HepG2 (cell line): Measurements from ENCODE around the gene NFX1. TPM values are rescaled to one million over a fixed set of nuclear protein-coding genes. Genes with fewer than 3 reads are reported as not detected.

Source experiments
- ATAC-seq: fragments of 200-7000 bp; cut with Tn5 transposase; 3 replicates; pipeline ENCODE4 v1.9.1; 2020; ENCODE audit warnings: mild to moderate bottlenecking, moderate library complexity
- BruUV-seq: library from RNA; stranded (reverse); fragments of 400-500 nt; replicated peaks from 2 replicates; lab custom pipeline; 2021; lab: Mats Ljungman, UMichigan
- CTCF ChIA-PET: fragments of 300-600 bp; formaldehyde crosslinking; extraction: SDS; loops from one replicate; lab custom pipeline; 2021; ENCODE audit warnings: low total read pairs, inconsistent platforms, low intra/inter-chr PET ratio; lab: Yijun Ruan, JAX
- POLR2A ChIA-PET: fragments of 350-600 bp; sonication (Branson Sonifier 250); formaldehyde crosslinking; loops from one replicate; lab custom pipeline; 2020; ENCODE audit warnings: antibody characterized with exemption, inconsistent platforms; lab: Yijun Ruan, JAX
- DNase-seq: peaks from one replicate; pipeline ENCODE4 v3.0.0-alpha.2; 2015; ENCODE audit warnings: low spot score
- FAIRE-seq: peaks from 3 replicates; lab custom pipeline; 2011; peaks lifted over from hg19 to GRCh38; lab: Jason Lieb, UNC
- H2AFZ ChIP-seq: one replicate; pipeline ENCODE4 v1.6.1; 2011; ENCODE audit warnings: low read length, inconsistent platforms
- H3K27ac ChIP-seq: fragments of 300-600 bp; 3 replicates; pipeline ENCODE4 v1.8.0; 2011; ENCODE audit warnings: mixed run types, mild to moderate bottlenecking, mixed read lengths, low read length, inconsistent platforms; ENCODE audit not compliant: insufficient read depth; ENCODE audit errors: extremely low read length
- H3K27me3 ChIP-seq, 2 experiments: fragments of 200-600 bp in 1 of 2; 2 replicates in 1 of 2; 3 replicates in 1 of 2; pipeline versions ENCODE4 v1.6.0 to v1.8.0; 2011; ENCODE audit warnings: low read length in 2 of 2, mild to moderate bottlenecking in 2 of 2, moderate library complexity in 2 of 2, inconsistent platforms in 1 of 2; ENCODE audit not compliant: insufficient read depth in 2 of 2, control insufficient read depth in 1 of 2
- H3K36me3 ChIP-seq, 2 experiments: fragments of 200-600 bp in 1 of 2; replicated peaks in 1 of 2; 2 replicates in 1 of 2; 3 replicates in 1 of 2; pipeline versions ENCODE4 v1.5.1 to v1.8.0; 2011; ENCODE audit warnings: low read length in 2 of 2, inconsistent platforms in 1 of 2; ENCODE audit not compliant: insufficient read depth in 2 of 2, control insufficient read depth in 1 of 2
- H3K4me1 ChIP-seq: 2 replicates; pipeline ENCODE4 v1.5.1; 2012; ENCODE audit warnings: low read length, inconsistent platforms; ENCODE audit not compliant: insufficient read depth
- H3K4me2 ChIP-seq: 2 replicates; pipeline ENCODE4 v1.6.0; 2011; ENCODE audit warnings: low read depth, low read length, inconsistent platforms
- H3K4me3 ChIP-seq, 3 experiments: fragments of 200-600 bp in 1 of 3; sonication (generic), shearing (Covaris generic) in 1 of 3; replicated peaks in 1 of 3; 2 replicates each; pipeline ENCODE4 v1.5.1; 2011 to 2016; ENCODE audit warnings: low read length in 3 of 3, inconsistent platforms in 2 of 3, low read depth in 2 of 3, mild to moderate bottlenecking in 2 of 3, control low read depth in 1 of 3, mixed read lengths in 1 of 3; ENCODE audit not compliant: insufficient read depth in 1 of 3
- H3K79me2 ChIP-seq: one replicate; pipeline ENCODE4 v1.6.1; 2011; ENCODE audit warnings: low read length, inconsistent platforms; ENCODE audit not compliant: insufficient read depth
- H3K9ac ChIP-seq: 2 replicates; pipeline ENCODE4 v1.6.0; 2011; ENCODE audit warnings: mild to moderate bottlenecking, low read depth, low read length, inconsistent platforms; ENCODE audit not compliant: insufficient read depth
- H3K9me3 ChIP-seq: 2 replicates; pipeline ENCODE4 v1.5.1; 2012; ENCODE audit warnings: mild to moderate bottlenecking, low read length
- H4K20me1 ChIP-seq: 2 replicates; pipeline ENCODE4 v1.6.0; 2011; ENCODE audit warnings: inconsistent platforms, mild to moderate bottlenecking, low read length, moderate library complexity; ENCODE audit not compliant: insufficient read depth
- ARID5B ChIP-seq: IDR thresholded peaks from 2 replicates; pipeline ENCODE4 v1.4.0; 2020; ENCODE audit warnings: mild to moderate bottlenecking, missing genetic modification reagents
- ATF7 ChIP-seq, 2 experiments: fragments of 450-650 bp in 1 of 2; sonication (generic) in 1 of 2; formaldehyde crosslinking in 1 of 2; IDR thresholded peaks; 2 replicates each; pipeline versions ENCODE4 v1.4.0 to v1.6.1; 2016 to 2020; ENCODE audit warnings: antibody characterized with exemption in 1 of 2, mild to moderate bottlenecking in 1 of 2, missing genetic modification reagents in 1 of 2
- HES4 ChIP-seq: sonication (generic); formaldehyde crosslinking; IDR thresholded peaks from 2 replicates; pipeline ENCODE4 v1.9.0; 2021; ENCODE audit warnings: mild to moderate bottlenecking, missing genetic modification reagents, borderline replicate concordance
- HNF4A ChIP-seq: sonication (generic); formaldehyde crosslinking; IDR thresholded peaks from 2 replicates; pipeline ENCODE4 v1.4.0; 2020; ENCODE audit warnings: missing genetic modification reagents
- NRL ChIP-seq: sonication (generic); formaldehyde crosslinking; IDR thresholded peaks from 2 replicates; pipeline ENCODE4 v1.5.0; 2020; ENCODE audit warnings: missing genetic modification reagents, mild to moderate bottlenecking, moderate library complexity, borderline replicate concordance
- RARG ChIP-seq: sonication (generic); formaldehyde crosslinking; IDR thresholded peaks from 2 replicates; pipeline ENCODE4 v1.4.0; 2020; ENCODE audit warnings: low read depth, mild to moderate bottlenecking, missing genetic modification reagents
- TFDP2 ChIP-seq: sonication (generic); formaldehyde crosslinking; IDR thresholded peaks from 2 replicates; pipeline ENCODE4 v1.4.0; 2020; ENCODE audit warnings: missing genetic modification reagents
- YY1 ChIP-seq: IDR thresholded peaks from 2 replicates; pipeline ENCODE4 v1.6.1; 2011; ENCODE audit warnings: low read length, low read depth, moderate library complexity, mild to moderate bottlenecking; ENCODE audit not compliant: insufficient read depth, insufficient replicate concordance
- ZNF589 ChIP-seq: sonication (generic); formaldehyde crosslinking; conservative IDR thresholded peaks from 2 replicates; pipeline ENCODE4 v1.8.0; 2022; ENCODE audit warnings: mild to moderate bottlenecking, moderate library complexity, missing genetic modification reagents
- ZNF598 ChIP-seq: sonication (generic); formaldehyde crosslinking; IDR thresholded peaks from 2 replicates; pipeline ENCODE4 v1.5.1; 2020; ENCODE audit warnings: mild to moderate bottlenecking, missing genetic modification reagents, borderline replicate concordance
- ZNF7 ChIP-seq: IDR thresholded peaks from 2 replicates; pipeline ENCODE4 v1.6.1; 2016; ENCODE audit warnings: missing biosample characterization, missing genetic modification reagents
- WGBS: methylation state at CpG from one replicate; pipeline ENCODE4 v1.1.6; 2017; ENCODE audit warnings: low lambda C conversion rate; 5-methylcytosine and 5-hydroxymethylcytosine counted together
- in situ Hi-C: cut with HindIII; loops from 2 replicates; pipeline ENCODE4 v1.10.0; 2017; ENCODE audit warnings: low pct_unique_long_range_greater_than_20kb; ENCODE audit not compliant: extremely low pct_ligation_motif_present
- intact Hi-C: fragments of 100-400 bp; cut with micrococcal nuclease; formaldehyde crosslinking; loops from one replicate; pipeline ENCODE4 v1.10.0; 2022; ENCODE audit not compliant: unreplicated experiment
- polyA plus RNA-seq, 8 experiments: library from polyadenylated mRNA; depleted of rRNA in 3 of 8; stranded (reverse) in 7 of 8; unstranded in 1 of 8; fragments of >200 nt; fragmentation: Illumina TruSeq in 4 of 8; extraction: Trizol in 4 of 8; gene quantifications; 2 replicates each; pipeline versions ENCODE4 v1.2.1 to v1.2.3, GENCODE V29; 2011 to 2016; ENCODE audit warnings: low read depth in 4 of 8, missing spikeins in 1 of 8, mixed read lengths in 1 of 8; ENCODE audit not compliant: insufficient read depth in 1 of 8
- total RNA-seq, 5 experiments: library from RNA; depleted of rRNA; stranded (reverse); fragments of >200 nt; fragmentation: Illumina TruSeq; extraction: Trizol; gene quantifications; 2 replicates each; pipeline ENCODE4 v1.2.3, GENCODE V29; 2016; ENCODE audit warnings: low read depth in 1 of 5
- TF ChIP-seq, protein P1 (sequence below): sonication (generic); formaldehyde crosslinking; IDR thresholded peaks from 2 replicates; pipeline ENCODE4 v1.4.0; 2020; ENCODE audit warnings: missing genetic modification reagents

The NFX1 gene
- total and polyA plus RNA-seq, 2 of the 13 experiments (the other 11 are each of a cell fraction or from before 2014, with no cell fraction given), result 23.9 to 27.5 TPM

DNA sequence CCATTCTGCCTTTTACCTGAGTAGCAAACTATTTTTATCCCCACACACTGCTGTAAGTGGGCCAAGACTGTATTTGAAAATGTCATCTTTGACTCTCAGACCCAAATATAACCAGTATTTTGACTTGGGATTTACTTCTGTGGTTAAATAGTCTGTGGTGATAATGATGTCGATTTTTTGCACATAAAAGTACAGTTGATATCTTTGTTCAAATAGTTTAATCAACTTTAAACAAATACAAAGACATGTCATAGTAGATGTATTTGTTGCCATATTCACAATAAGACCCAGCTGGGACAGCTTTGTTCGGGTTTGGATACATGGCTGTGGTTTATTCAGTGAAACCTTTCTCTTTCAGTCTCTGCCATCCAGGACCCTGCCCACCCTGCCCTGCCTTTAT lies 20.4 kb downstream of the NFX1 start:
- no peak overlapping the region for H3K9ac ChIP-seq
- H3K27ac ChIP-seq, result no peak overlapping the region
- WGBS, result 70% methylated on average over 2 of the region's 2 CpGs
- H2AFZ ChIP-seq, result no peak overlapping the region
- ChIA-PET POLR2A (no interaction called here), CTCF (no interaction called here)
- in situ Hi-C loops, result no loop called here
- no peaks in the 10 kb centered on the region for H4K20me1 ChIP-seq
- H3K79me2 ChIP-seq, result no peaks in the 10 kb centered on the region
- no peaks in the 10 kb centered on the region for H3K27me3 ChIP-seq
- DNase-seq, result no peak
- H3K36me3 ChIP-seq, result peaks cover 29 to 88% of the 10 kb centered on the region in 2 experiments
- no TSS peak for BruUV-seq
- no peak for TF ChIP-seq TFDP2 (CRISPR knock-in tag)
- no peak for TF ChIP-seq RARG (CRISPR knock-in tag)
- no peak for TF ChIP-seq HES4 (CRISPR knock-in tag)
- no peak for TF ChIP-seq HNF4A (CRISPR knock-in tag)
- intact Hi-C loops, result no loop called here
- no peak overlapping the region for H3K4me2 ChIP-seq
- H3K9me3 ChIP-seq, result no peaks in the 10 kb centered on the region
- FAIRE-seq, result no peak
- no peak overlapping the region for H3K4me3 ChIP-seq
- no peak for ATAC-seq
- no peaks in the 10 kb centered on the region for H3K4me1 ChIP-seq

DNA sequence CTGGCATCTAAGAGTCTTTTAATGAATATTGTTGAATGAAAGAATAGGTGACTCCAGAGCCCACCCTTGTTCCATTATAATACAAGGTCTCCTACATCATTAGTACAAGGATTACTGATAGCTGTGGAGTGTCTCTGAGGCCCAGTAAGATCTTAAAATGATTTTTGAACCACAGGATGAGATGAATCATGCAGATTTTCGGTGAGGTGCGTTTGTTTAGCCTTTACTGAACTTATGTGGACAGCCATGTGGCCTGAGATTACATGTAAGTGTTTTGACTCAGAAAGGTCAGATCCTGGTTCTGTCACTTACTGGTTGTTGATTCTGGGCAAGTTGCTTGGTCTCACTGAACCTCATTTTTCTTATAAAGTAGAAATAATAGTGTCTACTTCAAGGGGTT lies 21.6 kb downstream of the NFX1 start:
- Histone ChIP-seq H3K9me3 (no peaks in the 10 kb centered on the region), H2AFZ (no peak overlapping the region), H4K20me1 (no peaks in the 10 kb centered on the region), H3K9ac (no peak overlapping the region), H3K27ac (no peak overlapping the region), H3K79me2 (no peaks in the 10 kb centered on the region), H3K27me3 (no peaks in the 10 kb centered on the region), H3K4me1 (no peaks in the 10 kb centered on the region), H3K4me3 (no peak overlapping the region), H3K36me3 (peaks cover 20 to 88% of the 10 kb centered on the region in 2 experiments), H3K4me2 (no peak overlapping the region)
- WGBS, result 89% methylated on average over 2 of the region's 2 CpGs
- intact Hi-C loops, result no loop called here
- ATAC-seq (no peak), DNase-seq (no peak), FAIRE-seq (no peak)
- ChIA-PET POLR2A (no interaction called here), CTCF (no interaction called here)
- in situ Hi-C loops, result no loop called here
- BruUV-seq, result no TSS peak
- TF ChIP-seq ZNF589 (CRISPR knock-in tag) (no peak), YY1 (no peak), ZNF7 (CRISPR knock-in tag) (no peak), ZNF598 (CRISPR knock-in tag) (no peak), NRL (CRISPR knock-in tag) (no peak), ATF7 (IDR thresholded peaks at IDR 0.05) (no peak), ATF7 (CRISPR knock-in tag; IDR thresholded peaks at IDR 0.05) (no peak), ARID5B (CRISPR knock-in tag) (no peak)
- TF ChIP-seq, protein P1, sequence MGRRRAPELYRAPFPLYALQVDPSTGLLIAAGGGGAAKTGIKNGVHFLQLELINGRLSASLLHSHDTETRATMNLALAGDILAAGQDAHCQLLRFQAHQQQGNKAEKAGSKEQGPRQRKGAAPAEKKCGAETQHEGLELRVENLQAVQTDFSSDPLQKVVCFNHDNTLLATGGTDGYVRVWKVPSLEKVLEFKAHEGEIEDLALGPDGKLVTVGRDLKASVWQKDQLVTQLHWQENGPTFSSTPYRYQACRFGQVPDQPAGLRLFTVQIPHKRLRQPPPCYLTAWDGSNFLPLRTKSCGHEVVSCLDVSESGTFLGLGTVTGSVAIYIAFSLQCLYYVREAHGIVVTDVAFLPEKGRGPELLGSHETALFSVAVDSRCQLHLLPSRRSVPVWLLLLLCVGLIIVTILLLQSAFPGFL, result no peak
